Left lobe of liver (tissue), 2 donors: ENCODE data around the gene MRPL38. TPM values are rescaled to one million over a fixed set of nuclear protein-coding genes. Genes with fewer than 3 reads are reported as not detected.
"Not testable (repeated sequence)": the region's sequence is repeated elsewhere in the genome, so short reads cannot be mapped to it uniquely, and the experiment has no call there.

Experiments used
- ATAC-seq: fragments of 200-7000 bp; cut with Tn5 transposase; one replicate; pipeline ENCODE4 v1.9.1; 2020; ENCODE audit warnings: mild to moderate bottlenecking, moderate library complexity
- DNase-seq: peaks from one replicate; pipeline ENCODE4 v3.0.0-alpha.2; 2020; ENCODE audit warnings: low spot score
- total RNA-seq: library from RNA; stranded (reverse); gene quantifications from one replicate; pipeline ENCODE4 v1.2.1, GENCODE V29; 2021
- donor health status: DM: no; HTN: no; CAD: no; lungs with moderate emphysema.
- donor health status: DM: no; HTN: yes; CAD: no.

Gene MRPL38
- total RNA-seq, 1 donor from 2014 or later, result 82.4 TPM

DNA sequence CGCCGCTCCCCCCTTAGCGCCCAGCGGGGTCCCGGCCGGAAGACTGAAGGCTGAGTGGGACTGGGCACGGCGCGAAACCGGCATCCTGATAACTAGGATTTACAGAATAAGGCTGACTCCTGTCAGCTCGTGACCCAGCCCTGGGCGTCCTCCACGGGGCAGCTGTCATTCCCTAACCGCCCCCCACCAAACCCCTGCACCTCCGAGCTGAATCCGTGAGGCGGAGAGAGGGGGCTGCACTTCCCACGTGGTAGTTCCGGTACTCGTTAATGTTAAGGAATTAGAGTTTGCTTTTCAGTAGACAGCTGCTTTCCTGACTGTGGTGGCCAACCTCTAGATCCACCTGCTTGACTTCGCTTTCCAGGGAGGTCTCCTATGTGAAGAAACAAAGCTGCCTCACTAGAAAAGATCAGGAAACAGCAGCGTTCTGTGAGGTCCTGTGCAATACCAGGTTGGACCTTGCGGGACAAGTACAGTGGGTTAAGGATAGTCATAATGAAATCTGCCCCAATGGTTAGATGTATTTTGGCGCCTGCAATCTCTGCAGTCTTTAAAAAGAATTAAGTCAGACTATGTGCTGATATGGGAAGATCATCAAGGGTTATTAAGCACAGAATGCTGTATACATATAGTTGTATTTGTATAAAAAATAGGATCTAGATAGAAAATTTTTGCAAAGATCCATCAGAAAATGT lies 48.5 kb downstream of the MRPL38 start:
- DNase-seq, result no peak
- peak; percentile 11 for ATAC-seq

DNA sequence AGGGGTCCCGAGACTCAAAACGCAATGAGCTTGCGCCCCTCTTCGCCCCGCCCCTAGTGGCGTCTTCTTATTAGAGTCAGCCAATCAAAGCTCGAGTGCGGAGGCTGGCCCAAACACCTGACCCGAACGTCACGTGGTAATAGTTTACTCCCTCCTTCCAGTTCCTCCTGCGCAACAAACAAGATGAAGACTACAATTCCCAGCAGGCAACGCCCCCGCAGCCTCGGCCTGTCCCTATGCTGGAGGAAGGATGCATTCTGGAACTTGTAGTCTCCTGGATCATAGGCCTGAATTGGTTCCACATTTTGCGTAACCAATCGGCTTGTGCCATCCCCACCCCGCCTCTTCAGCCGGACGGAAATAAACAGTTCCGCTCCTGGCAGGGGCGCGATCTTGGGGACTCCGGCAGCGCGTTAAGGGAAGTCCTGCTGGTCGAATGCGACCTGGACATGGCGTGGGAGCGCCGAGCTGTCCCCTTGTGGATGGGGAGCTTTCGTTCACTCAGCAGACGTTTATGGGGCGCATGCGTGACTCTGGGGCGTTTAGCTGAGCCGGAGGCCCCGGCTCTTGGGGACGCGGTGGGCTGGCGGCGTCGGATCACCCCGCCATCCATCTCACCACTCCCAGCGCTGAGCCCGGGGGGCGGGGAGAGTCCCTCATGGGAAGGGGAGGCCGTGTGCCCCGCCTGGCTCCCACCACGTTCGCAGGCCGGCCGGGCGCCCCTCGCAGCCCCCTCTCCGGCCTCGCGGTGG lies 49.2 kb downstream of the MRPL38 start, which contains the start of gene WBP2:
Gene WBP2 (minus strand): TSS at position 26 of the 752 bp plus-strand sequence. CDS start 38 bp downstream, outside the sequence.
- ATAC-seq (peak; percentile 85), DNase-seq (peak; percentile 98)

GRCh38 chr17:75854881-75855309 lies 49.8 kb downstream of the MRPL38 start:
- peak; percentile 2 for ATAC-seq
- DNase-seq, result no peak

DNA sequence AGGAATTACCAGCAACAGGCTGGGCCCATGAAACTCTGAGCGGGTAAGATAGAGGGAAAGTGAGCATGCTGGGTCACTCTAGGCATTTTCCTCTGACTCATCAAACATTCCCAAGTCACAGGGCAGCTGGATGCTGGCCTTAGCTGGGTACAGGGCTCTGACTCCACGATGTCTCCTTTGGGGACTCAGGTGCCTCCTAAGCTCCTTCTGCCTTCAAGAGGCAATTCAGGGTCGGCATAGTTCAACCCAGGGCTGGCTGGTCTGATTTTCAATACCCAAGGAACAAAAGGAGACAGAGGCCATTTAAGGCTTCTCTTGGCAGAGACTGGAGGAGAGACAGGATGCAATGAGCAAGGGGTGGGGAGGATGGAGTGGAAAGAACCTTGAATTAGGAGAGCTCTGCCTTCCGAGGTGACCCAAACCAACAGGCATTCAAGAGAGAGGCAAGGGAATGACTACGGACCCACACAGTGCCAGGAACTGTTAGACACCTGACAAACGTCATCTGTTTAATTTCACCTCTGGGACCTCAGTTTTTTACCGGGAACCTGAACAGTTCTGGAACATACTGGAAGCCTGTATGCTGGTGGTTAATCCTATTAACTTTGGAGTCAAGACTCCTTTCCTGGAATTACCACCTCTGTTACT lies 50.5 kb downstream of the MRPL38 start:
- DNase-seq (no peak), ATAC-seq (peak; percentile 12)

DNA sequence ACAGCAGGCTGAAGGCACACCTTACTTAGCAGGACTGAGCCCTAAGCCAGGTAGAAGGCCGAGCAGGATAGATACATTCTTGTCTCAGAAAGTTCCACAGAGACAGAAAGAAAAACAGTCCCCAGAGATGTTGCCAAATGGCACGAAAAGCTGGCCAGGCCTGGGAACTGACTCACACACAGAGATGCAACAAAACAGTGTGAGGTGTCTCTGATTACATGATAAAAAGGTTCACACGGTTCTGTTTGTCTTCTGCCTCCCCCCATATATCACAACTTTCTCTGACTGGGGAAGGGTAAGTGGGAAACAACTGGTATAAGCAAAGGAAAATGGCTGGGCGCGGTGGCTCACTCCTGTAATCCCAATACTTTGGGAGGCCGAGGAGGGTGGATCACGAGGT lies 51.3 kb downstream of the MRPL38 start:
- no peak for DNase-seq
- no peak for ATAC-seq

- not testable (repeated sequence) for DNase-seq, ATAC-seq
These were observed 53.0 kb downstream of the MRPL38 start for GRCh38 chr17:75851693-75851991.

GRCh38 chr17:75850928-75851692 lies 53.6 kb downstream of the MRPL38 start:
- peak; percentile 46 for ATAC-seq

DNA sequence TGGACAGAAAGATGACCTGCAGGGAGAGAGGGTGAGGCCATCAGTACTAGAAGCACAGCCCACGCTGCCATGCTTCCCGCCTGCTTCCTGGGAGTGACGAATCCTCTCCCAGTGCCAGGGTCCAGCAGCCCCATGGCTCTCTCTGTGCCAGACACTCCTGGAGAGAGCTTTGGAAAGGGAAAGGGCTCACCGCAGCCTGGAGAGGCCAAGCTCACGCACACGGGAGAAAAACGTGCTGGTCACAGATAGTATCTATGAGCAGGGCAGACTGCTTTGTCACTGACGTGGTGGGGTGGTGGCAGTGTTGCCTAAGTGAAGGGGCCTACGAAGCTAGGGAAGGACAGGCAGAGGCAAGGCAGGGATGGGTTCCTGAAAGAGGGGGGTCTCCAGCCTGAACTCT lies 55.0 kb downstream of the MRPL38 start:
- no peak for ATAC-seq
- DNase-seq, result no peak

More at GRCh38 chr17:75850928-75851692, 53.6 kb downstream of the MRPL38 start:
- DNase-seq, result peak; percentile 88

- ATAC-seq (no peak), DNase-seq (no peak)
These were observed 55.4 kb downstream of the MRPL38 start for GRCh38 chr17:75849279-75849646.

Other genes with a start within 250 kb of the MRPL38 start
- gene RECQL5, start 237.7 kb downstream of the MRPL38 start, total RNA-seq, result 26.0 TPM
- 31.6 TPM for gene SAP30BP, start 237.5 kb downstream of the MRPL38 start, total RNA-seq
- 2.6 TPM for gene ITGB4, start 183.4 kb downstream of the MRPL38 start, total RNA-seq
- 90.9 TPM for gene GALK1, start 139.7 kb downstream of the MRPL38 start, total RNA-seq
- 7.0 TPM for gene UNK, start 120.1 kb downstream of the MRPL38 start, total RNA-seq
- 10.8 TPM for gene UNC13D, start 60.5 kb downstream of the MRPL38 start, total RNA-seq
- 68.3 TPM for gene WBP2, start 49.5 kb downstream of the MRPL38 start, total RNA-seq
- gene TRIM47, start 26.3 kb downstream of the MRPL38 start, total RNA-seq, result 24.3 TPM
- gene TRIM65, start 7.9 kb downstream of the MRPL38 start, total RNA-seq, result 9.8 TPM
- gene FBF1, start 36.2 kb upstream of the MRPL38 start, total RNA-seq, result 3.4 TPM
- 199 TPM for gene ACOX1, start 74.3 kb upstream of the MRPL38 start, total RNA-seq
- gene TEN1, start 74.4 kb upstream of the MRPL38 start, total RNA-seq, result 14.1 TPM
- 3.6 TPM for gene CDK3, start 96.0 kb upstream of the MRPL38 start, total RNA-seq
- 0.53 TPM for gene EVPL, start 122.4 kb upstream of the MRPL38 start, total RNA-seq
- 30.8 TPM for gene SRP68, start 167.6 kb upstream of the MRPL38 start, total RNA-seq
- not detected for gene GALR2, start 169.9 kb upstream of the MRPL38 start, total RNA-seq
- gene ZACN, start 174.3 kb upstream of the MRPL38 start, total RNA-seq, result not detected
- gene EXOC7, start 198.9 kb upstream of the MRPL38 start, total RNA-seq, result 51.3 TPM
- gene FOXJ1, start 236.4 kb upstream of the MRPL38 start, total RNA-seq, result 0.08 TPM